Large intestine (tissue), 3 donors: ENCODE data around the gene ZNF622. TPM values are rescaled to one million over a fixed set of nuclear protein-coding genes. Genes with fewer than 3 reads are reported as not detected.
"Not testable (repeated sequence)": the region's sequence is repeated elsewhere in the genome, so short reads cannot be mapped to it uniquely, and the experiment has no call there.

Source experiments
- DNase-seq, 2 donors: peaks; one replicate each; pipeline versions ENCODE4 v3.0.0 to v3.0.0-alpha.2; 2013
- H3K27ac ChIP-seq: one replicate; pipeline ENCODE4 v1.5.1; 2013; ENCODE audit warnings: low read length
- H3K27me3 ChIP-seq: 2 replicates; pipeline ENCODE4 v1.6.1; 2013; ENCODE audit warnings: low read length; ENCODE audit not compliant: control insufficient read depth, insufficient read depth
- H3K36me3 ChIP-seq: 2 replicates; pipeline ENCODE4 v1.6.1; 2013; ENCODE audit warnings: low read length; ENCODE audit not compliant: control insufficient read depth, insufficient read depth
- H3K4me1 ChIP-seq: one replicate; pipeline ENCODE4 v1.6.1; 2013; ENCODE audit warnings: low read length; ENCODE audit not compliant: control insufficient read depth, insufficient read depth
- H3K4me3 ChIP-seq: one replicate; pipeline ENCODE4 v1.5.1; 2013; ENCODE audit warnings: low read length
- H3K9me3 ChIP-seq: one replicate; pipeline ENCODE4 v1.6.1; 2013; ENCODE audit warnings: mild to moderate bottlenecking, low read depth, low read length, moderate library complexity; ENCODE audit not compliant: control insufficient read depth
- WGBS: methylation state at CpG from one replicate; pipeline ENCODE4 v1.1.5; 2013; ENCODE audit warnings: low lambda C conversion rate; ENCODE audit not compliant: insufficient coverage; 5-methylcytosine and 5-hydroxymethylcytosine counted together
- polyA plus RNA-seq: library from polyadenylated mRNA; unstranded; fragments of 120-200 nt; gene quantifications from one replicate; pipeline ENCODE4 v1.2.1, GENCODE V29; 2013

ZNF622 gene
- polyA plus RNA-seq, 1 donor, result 32.1 TPM

DNA sequence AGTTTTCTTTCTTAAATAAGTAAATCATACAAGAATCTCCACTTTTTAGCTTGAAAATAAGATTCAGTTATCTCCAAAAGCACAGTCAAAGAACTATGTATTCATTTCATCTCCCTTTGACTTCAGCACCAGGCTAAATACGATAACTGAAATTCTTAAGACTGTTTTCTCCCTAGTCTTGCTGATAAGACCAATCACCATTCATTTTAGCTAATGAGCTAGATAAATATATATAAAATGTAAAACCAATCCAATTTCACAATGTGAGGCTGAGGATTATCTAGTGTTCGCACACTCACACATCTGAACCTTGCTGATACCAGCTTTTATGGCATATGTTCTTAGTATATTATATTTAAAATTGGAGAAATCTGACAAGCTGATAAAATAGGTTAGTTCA, 17.3 kb upstream of the ZNF622 start:
- no peak for DNase-seq
- no peaks in the 10 kb centered on the region for H3K27me3 ChIP-seq
- H3K4me1 ChIP-seq, result peaks cover 54% of the 10 kb centered on the region
- no peaks in the 10 kb centered on the region for H3K9me3 ChIP-seq
- peaks cover 2% of the 10 kb centered on the region for H3K36me3 ChIP-seq
- H3K27ac ChIP-seq, result peak overlapping the region; percentile 78
- no CpG with 5 or more reads among the region's 2 CpGs for WGBS
- H3K4me3 ChIP-seq, result no peak overlapping the region

DNA sequence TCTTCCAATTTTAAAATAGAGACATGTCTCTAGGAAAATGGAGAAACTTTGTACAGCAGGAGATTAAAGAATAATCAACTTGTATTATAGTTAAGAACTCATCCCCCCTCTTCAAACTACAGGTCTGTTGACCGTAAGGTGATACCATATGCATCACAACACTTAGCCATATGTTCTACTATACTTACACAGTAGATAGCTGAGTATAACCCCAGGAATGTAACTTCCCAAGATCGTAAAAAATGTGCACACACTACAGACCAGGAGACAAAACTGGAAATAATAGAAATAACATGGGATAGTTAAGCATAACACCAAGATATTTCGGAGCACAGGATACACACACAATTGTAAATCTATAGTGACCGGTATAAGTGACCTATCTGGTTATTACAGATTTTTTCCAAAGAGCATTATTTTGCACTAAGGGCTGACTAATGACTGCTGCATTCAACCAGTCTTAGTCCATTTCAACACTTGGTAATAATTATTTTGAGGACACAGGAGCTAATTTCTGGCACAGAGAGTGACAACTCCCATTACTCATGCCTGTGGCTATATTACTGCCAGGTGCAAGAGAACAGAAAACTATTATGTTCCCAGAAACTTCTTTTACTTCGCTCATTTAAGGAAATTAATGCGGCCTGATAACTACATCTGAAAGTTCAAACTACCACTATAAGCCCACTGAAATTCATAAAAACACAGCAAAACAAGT, 15.4 kb upstream of the ZNF622 start:
- Histone ChIP-seq H3K4me3 (no peak overlapping the region), H3K27me3 (no peaks in the 10 kb centered on the region), H3K27ac (no peak overlapping the region), H3K36me3 (peaks cover 4% of the 10 kb centered on the region), H3K9me3 (no peaks in the 10 kb centered on the region), H3K4me1 (peaks cover 36% of the 10 kb centered on the region)
- 56% methylated on average over 3 of the region's 6 CpGs for WGBS
- DNase-seq, result no peak

DNA sequence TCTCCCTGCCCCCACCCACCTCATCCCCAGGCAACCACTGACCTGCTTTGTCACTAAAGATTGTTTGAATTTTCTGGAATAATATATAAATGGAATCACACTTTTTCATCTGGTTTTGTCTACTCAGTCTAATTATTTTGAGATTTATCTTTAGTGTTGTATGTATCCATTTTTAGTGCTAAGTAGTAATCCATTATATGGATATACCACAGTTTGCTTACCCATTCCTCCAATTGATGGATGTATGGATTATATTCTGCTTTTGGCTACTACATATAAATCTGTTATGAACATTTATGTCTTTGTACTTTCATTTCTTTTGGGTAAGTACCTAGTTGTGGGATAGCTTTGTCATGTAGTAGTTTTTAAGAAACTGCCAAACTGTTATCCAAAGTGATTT, 14.5 kb upstream of the ZNF622 start:
- Histone ChIP-seq H3K9me3 (no peaks in the 10 kb centered on the region), H3K4me3 (no peak overlapping the region), H3K27me3 (no peaks in the 10 kb centered on the region), H3K36me3 (peaks cover 5% of the 10 kb centered on the region), H3K27ac (no peak overlapping the region), H3K4me1 (peaks cover 33% of the 10 kb centered on the region)
- DNase-seq, result no peak

DNA sequence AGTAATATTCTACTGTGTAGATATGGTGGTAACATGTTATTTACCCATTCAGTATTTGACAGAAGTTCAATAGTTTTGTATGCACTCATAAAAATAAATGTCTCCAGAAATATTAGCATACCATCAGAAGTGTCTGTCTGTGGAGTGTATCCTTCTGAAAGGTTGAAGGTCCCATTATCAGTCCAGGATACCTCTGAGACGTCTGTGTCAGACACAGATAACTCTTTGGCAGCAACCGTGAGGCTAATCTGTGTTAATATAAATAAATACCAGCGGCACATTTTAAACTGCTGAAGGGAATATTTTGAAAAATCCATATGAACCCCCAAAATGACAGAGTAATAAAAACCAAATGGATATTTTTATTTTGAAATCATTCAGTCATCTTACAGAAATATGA, 11.9 kb upstream of the ZNF622 start:
- peaks cover 17% of the 10 kb centered on the region for H3K4me1 ChIP-seq
- H3K27me3 ChIP-seq, result no peaks in the 10 kb centered on the region
- H3K4me3 ChIP-seq, result no peak overlapping the region
- H3K27ac ChIP-seq, result no peak overlapping the region
- no peak for DNase-seq
- H3K36me3 ChIP-seq, result peaks cover 9% of the 10 kb centered on the region
- H3K9me3 ChIP-seq, result no peaks in the 10 kb centered on the region
- no CpG with 5 or more reads among the region's 3 CpGs for WGBS

DNA sequence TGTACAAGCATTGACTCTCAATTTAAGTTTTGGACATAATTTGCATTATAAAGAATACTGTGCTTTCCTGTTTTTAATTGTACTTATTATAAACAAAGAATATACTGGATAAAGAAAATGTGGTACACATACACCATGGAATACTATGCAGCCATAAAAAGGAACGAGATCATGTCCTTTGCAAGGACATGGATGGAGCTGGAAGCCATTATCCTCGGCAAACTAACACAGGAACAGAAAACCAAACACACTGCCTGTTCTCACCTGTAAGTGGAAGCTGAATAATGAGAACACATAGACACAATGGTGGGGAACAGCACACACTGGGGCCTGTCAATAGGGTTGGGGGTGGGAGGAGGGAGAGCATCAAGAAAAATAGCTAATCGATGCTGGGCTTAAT, 10.8 kb upstream of the ZNF622 start:
- DNase-seq, result not testable (repeated sequence)

DNA sequence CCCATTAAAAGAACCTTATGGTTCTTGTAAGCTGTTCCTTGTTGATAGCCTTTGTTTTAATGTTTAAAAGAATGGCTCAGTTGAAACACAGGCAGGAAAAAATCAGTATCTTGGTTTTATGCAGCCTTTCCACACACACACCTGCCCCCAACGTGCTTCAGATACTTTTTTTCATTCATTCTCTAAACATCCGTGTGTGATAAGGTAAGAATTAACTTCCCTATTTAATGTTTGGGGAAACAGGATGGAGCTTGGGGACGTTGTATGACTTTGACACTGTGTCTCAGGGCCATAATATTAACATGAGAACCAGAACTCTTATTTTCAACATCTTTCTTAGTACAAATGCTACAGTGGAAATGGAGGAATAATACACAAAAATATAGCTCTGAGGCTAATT, 5.8 kb upstream of the ZNF622 start:
- peaks cover 10% of the 10 kb centered on the region for H3K4me1 ChIP-seq
- H3K4me3 ChIP-seq, result no peak overlapping the region
- peaks cover 7% of the 10 kb centered on the region for H3K36me3 ChIP-seq
- no peaks in the 10 kb centered on the region for H3K27me3 ChIP-seq
- no peaks in the 10 kb centered on the region for H3K9me3 ChIP-seq
- no peak overlapping the region for H3K27ac ChIP-seq
- no CpG with 5 or more reads among the region's 3 CpGs for WGBS
- no peak for DNase-seq

More for the DNA sequence above, 10.8 kb upstream of the ZNF622 start:
- not testable (repeated sequence) for H3K36me3 ChIP-seq, H3K27ac ChIP-seq, H3K4me3 ChIP-seq, H3K9me3 ChIP-seq, H3K27me3 ChIP-seq, H3K4me1 ChIP-seq
- WGBS, result 100% methylated on average over 1 of the region's 3 CpGs

DNA sequence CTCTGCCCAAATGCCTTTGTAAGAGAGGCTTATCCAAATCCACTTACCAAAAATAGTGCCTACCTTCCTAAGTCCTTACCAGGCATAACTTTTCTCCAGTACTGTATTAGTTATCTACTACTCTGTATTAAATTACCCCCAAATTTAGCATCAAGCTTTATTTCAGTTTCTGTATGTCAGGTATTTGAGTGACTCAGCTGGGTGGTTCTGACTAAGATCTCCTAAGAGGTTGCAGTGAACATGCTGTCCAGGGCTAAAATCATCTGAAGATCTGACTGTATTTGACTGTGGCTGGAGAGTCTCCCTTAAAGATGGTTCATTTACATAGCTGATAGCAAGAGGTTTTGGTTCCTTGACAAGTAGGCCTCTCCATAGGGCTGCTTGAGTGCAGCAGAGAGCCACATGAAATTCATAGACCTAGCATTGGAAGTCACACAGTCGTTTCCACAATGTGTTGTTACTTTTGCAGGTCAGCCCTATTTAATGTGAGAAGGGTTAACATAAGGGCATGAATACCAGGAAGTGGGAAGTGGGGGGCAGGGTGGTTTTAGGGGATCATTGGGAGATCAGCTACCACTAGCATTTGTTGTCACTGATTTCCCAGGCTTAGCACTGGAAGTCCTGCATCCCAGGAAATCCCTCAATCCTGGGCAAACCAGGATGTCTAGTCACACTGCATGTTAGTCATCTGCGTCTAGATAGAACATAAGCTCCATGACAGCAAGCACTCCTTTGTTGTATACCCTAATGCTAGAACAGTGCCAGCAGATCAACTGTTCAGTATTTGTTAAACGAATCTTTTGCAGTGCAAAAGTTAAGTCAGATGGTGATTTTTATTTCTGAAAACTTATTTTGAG, 2.0 kb upstream of the ZNF622 start:
- WGBS, result no CpG with 5 or more reads among the region's 3 CpGs
- H3K27ac ChIP-seq, result no peak overlapping the region
- H3K4me3 ChIP-seq, result no peak overlapping the region
- no peak for DNase-seq
- H3K9me3 ChIP-seq, result no peaks in the 10 kb centered on the region
- peaks cover 23% of the 10 kb centered on the region for H3K4me1 ChIP-seq
- H3K27me3 ChIP-seq, result no peaks in the 10 kb centered on the region
- peaks cover 8% of the 10 kb centered on the region for H3K36me3 ChIP-seq

DNA sequence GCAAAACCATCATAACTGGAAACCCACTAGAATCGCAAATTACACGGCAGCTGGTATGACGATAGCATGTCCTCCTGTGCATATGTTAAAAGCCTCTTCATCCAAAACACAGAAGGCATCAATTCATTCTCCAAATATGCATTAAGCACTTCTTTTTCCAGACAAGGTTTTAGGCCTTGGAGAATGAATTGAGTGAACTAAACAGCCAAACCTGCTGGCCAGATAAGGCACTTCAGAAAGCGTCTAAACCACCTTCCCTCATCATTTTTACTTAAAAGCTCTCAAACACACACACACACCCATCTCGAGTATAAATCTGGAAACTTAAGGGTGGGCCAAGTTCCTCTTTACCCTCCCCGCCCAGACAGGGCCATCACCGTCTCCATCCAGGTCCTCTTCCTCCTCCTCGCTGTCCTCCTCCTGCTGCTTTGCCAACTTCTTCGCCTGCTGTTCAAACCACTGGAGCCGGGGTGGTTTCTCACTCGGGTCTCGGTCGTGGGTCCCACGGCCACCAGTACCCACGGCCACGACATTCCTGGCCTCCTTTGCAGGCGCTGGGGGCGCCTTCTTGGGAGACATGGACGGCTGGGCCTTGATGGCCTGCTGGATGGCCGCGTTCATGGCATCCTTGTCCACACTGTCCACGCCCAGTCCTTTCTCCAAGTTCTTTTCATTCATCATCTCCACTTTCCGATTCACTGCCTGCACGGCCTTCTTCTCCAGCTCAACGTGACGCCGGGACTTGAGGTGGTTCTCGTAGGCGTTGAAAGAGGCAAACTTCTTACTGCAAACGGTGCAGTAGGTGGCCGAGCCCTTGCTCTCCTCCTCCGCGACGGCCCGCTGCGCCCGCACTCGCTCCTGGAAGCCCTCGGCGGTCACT, 696 bp downstream of the ZNF622 start:
- peak overlapping the region; percentile 82 for H3K27ac ChIP-seq
- no CpG with 5 or more reads among the region's 40 CpGs for WGBS
- peak overlapping the region; percentile 83 for H3K4me3 ChIP-seq
- no peaks in the 10 kb centered on the region for H3K9me3 ChIP-seq
- no peak for DNase-seq
- H3K36me3 ChIP-seq, result peaks cover 31% of the 10 kb centered on the region
- peaks cover 23% of the 10 kb centered on the region for H3K4me1 ChIP-seq
- no peaks in the 10 kb centered on the region for H3K27me3 ChIP-seq

DNA sequence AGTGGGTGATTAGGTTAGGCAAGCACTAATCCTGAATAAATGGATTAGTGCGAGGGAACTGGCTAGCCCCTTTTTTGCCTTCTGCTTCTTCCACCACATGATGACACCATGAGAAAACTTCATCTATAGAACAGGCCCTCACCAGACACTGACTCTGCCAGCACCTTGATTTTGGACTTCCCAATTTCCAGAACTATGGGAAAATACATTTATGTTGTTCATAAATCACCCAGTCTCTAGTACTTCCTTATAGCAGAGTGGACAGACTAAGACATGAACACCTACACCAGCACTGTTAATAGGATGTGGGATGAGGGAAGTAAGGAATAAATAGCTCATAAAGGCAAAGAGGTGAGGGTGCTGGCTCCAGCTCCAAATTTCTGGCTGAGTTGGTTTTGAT, 1.4 kb downstream of the ZNF622 start:
- peaks cover 23% of the 10 kb centered on the region for H3K4me1 ChIP-seq
- WGBS, result no CpG with 5 or more reads among the region's 1 CpG
- no peak overlapping the region for H3K27ac ChIP-seq

DNA sequence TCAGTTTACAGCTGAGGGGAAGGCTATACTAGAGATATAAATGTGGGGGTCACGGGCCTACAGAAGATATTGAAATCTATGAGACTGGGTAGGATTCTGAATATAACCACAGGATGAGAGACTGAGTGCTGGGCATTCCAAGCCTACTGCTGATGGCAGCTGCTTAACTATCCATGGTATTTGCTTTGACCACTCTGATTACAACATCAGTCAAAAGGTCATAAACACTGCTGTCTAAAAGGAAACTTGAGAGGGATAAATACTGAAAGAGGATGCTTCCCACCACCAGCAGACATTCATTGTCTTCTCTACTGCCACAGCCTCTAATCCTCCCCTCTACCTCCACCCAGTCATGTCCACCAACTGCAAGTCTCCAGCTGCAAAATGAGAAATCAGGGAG, 3.8 kb downstream of the ZNF622 start:
- Histone ChIP-seq H3K4me3 (no peak overlapping the region), H3K4me1 (peaks cover 14% of the 10 kb centered on the region), H3K27ac (peak overlapping the region; percentile 20), H3K27me3 (no peaks in the 10 kb centered on the region), H3K9me3 (no peaks in the 10 kb centered on the region), H3K36me3 (peaks cover 48% of the 10 kb centered on the region)
- WGBS, result no CpG with 5 or more reads among the region's 1 CpG
- no peak for DNase-seq

More for the DNA sequence above, 1.4 kb downstream of the ZNF622 start:
- H3K27me3 ChIP-seq, result no peaks in the 10 kb centered on the region
- H3K9me3 ChIP-seq, result no peaks in the 10 kb centered on the region
- peak overlapping the region; percentile 83 for H3K4me3 ChIP-seq
- peaks cover 34% of the 10 kb centered on the region for H3K36me3 ChIP-seq
- DNase-seq, result no peak
